ENCODE measurements around the gene SPRR2A. TPM values are rescaled to one million over a fixed set of nuclear protein-coding genes. Genes with fewer than 3 reads are reported as not detected.
"Not testable (repeated sequence)": the region's sequence is repeated elsewhere in the genome, so short reads cannot be mapped to it uniquely, and the experiment has no call there.

The SPRR2A gene
- total RNA-seq, 1 experiment from 2014 or later: 7.0 TPM

DNA sequence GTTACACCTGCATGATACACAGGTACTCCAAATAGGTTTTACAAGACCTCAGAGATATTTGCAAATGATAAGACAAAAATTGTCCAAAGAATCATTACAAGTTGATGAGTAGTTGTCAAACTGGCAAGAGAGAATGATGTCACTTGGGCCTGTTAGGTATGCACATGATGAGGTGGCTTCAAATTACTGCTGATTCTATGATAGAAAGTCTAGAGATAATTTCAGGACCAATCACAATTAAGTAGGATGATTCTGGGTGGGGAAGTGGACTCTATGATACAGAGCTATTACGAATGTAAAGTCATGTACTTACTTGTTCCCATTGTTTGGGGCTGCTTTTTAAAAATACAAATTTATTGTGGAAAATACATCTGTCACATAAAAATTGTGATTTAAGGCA, 31.5 kb downstream of the SPRR2A start:
- POLR2A ChIA-PET: interaction anchor here (1.0 to 1.1 kb wide), 2 partner anchors 12 to 96 kb away, joined by 3 read pairs; no protein-coding TSS in a partner anchor
- H3K36me3 Mint-ChIP-seq (ENCODE audit: insufficient read depth, unreplicated experiment): no peaks in the 10 kb centered on the region
- no peaks in the 10 kb centered on the region for H3K27me3 Mint-ChIP-seq (ENCODE audit: insufficient read depth, unreplicated experiment)
- H3K27ac Mint-ChIP-seq (ENCODE audit: low read depth, unreplicated experiment): no peak overlapping the region
- CTCF ChIA-PET: interaction anchor here (0.7 to 2.4 kb wide), 5 partner anchors 100 to 372 kb away, joined by 3 to 11 read pairs (median 4); no protein-coding TSS in a partner anchor
- H3K4me1 Mint-ChIP-seq (ENCODE audit: insufficient read depth, unreplicated experiment): no peaks in the 10 kb centered on the region
- intact Hi-C loops (cut with micrococcal nuclease): no loop called here
- DNase-seq (ENCODE audit: unreplicated experiment): no peak
- TF ChIP-seq, protein P1, sequence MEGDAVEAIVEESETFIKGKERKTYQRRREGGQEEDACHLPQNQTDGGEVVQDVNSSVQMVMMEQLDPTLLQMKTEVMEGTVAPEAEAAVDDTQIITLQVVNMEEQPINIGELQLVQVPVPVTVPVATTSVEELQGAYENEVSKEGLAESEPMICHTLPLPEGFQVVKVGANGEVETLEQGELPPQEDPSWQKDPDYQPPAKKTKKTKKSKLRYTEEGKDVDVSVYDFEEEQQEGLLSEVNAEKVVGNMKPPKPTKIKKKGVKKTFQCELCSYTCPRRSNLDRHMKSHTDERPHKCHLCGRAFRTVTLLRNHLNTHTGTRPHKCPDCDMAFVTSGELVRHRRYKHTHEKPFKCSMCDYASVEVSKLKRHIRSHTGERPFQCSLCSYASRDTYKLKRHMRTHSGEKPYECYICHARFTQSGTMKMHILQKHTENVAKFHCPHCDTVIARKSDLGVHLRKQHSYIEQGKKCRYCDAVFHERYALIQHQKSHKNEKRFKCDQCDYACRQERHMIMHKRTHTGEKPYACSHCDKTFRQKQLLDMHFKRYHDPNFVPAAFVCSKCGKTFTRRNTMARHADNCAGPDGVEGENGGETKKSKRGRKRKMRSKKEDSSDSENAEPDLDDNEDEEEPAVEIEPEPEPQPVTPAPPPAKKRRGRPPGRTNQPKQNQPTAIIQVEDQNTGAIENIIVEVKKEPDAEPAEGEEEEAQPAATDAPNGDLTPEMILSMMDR (IDR thresholded peaks at IDR 0.05; ENCODE audit: unreplicated experiment): no peak
- BruUV-seq (replicated peaks): no TSS peak
- H3K4me3 Mint-ChIP-seq (ENCODE audit: unreplicated experiment): no peak overlapping the region
- H3K9me3 Mint-ChIP-seq (ENCODE audit: unreplicated experiment): no peaks in the 10 kb centered on the region

- DNase-seq (ENCODE audit: unreplicated experiment): no peak
- intact Hi-C loops (cut with micrococcal nuclease): no loop called here
- TF ChIP-seq, protein P1 (IDR thresholded peaks at IDR 0.05; ENCODE audit: unreplicated experiment): no peak
- Mint-ChIP-seq H3K4me3 (ENCODE audit: unreplicated experiment) (no peak overlapping the region), H3K4me1 (ENCODE audit: insufficient read depth, unreplicated experiment) (no peaks in the 10 kb centered on the region), H3K27me3 (ENCODE audit: insufficient read depth, unreplicated experiment) (no peaks in the 10 kb centered on the region), H3K27ac (ENCODE audit: low read depth, unreplicated experiment) (no peak overlapping the region), H3K9me3 (ENCODE audit: unreplicated experiment) (no peaks in the 10 kb centered on the region), H3K36me3 (ENCODE audit: insufficient read depth, unreplicated experiment) (no peaks in the 10 kb centered on the region)
- no TSS peak for BruUV-seq (replicated peaks)
- CTCF ChIA-PET: interaction anchor here (1.2 to 1.4 kb wide), 2 partner anchors 8 to 168 kb away, joined by 3 read pairs; no protein-coding TSS in a partner anchor
- POLR2A ChIA-PET: no interaction called here
These were observed 32.9 kb downstream of the SPRR2A start for GRCh38 chr1:153024413-153024812.

GRCh38 chr1:153023109-153023508, 34.2 kb downstream of the SPRR2A start:
- intact Hi-C loops (cut with micrococcal nuclease): no loop called here
- DNase-seq (ENCODE audit: unreplicated experiment): no peak
- POLR2A ChIA-PET: no interaction called here
- H3K4me1 Mint-ChIP-seq (ENCODE audit: insufficient read depth, unreplicated experiment): no peaks in the 10 kb centered on the region
- CTCF ChIA-PET: interaction anchor here (1.2 kb wide), 1 partner anchor 9 kb away, joined by 3 read pairs; no protein-coding TSS in a partner anchor
- H3K9me3 Mint-ChIP-seq (ENCODE audit: unreplicated experiment): no peaks in the 10 kb centered on the region
- TF ChIP-seq, protein P1 (IDR thresholded peaks at IDR 0.05; ENCODE audit: unreplicated experiment): no peak
- H3K4me3 Mint-ChIP-seq (ENCODE audit: unreplicated experiment): no peak overlapping the region
- H3K27ac Mint-ChIP-seq (ENCODE audit: low read depth, unreplicated experiment): no peak overlapping the region
- H3K36me3 Mint-ChIP-seq (ENCODE audit: insufficient read depth, unreplicated experiment): no peaks in the 10 kb centered on the region
- BruUV-seq (replicated peaks): no TSS peak
- no peaks in the 10 kb centered on the region for H3K27me3 Mint-ChIP-seq (ENCODE audit: insufficient read depth, unreplicated experiment)

GRCh38 chr1:153022340-153022739, 35.0 kb downstream of the SPRR2A start:
- intact Hi-C loops (cut with micrococcal nuclease); DNase-seq (ENCODE audit: unreplicated experiment); H3K4me3 Mint-ChIP-seq (ENCODE audit: unreplicated experiment); H3K27ac Mint-ChIP-seq (ENCODE audit: low read depth, unreplicated experiment); H3K4me1 Mint-ChIP-seq (ENCODE audit: insufficient read depth, unreplicated experiment); H3K36me3 Mint-ChIP-seq (ENCODE audit: insufficient read depth, unreplicated experiment); BruUV-seq (replicated peaks); H3K27me3 Mint-ChIP-seq (ENCODE audit: insufficient read depth, unreplicated experiment); POLR2A ChIA-PET; H3K9me3 Mint-ChIP-seq (ENCODE audit: unreplicated experiment): not testable (repeated sequence)
- CTCF ChIA-PET: interaction anchor here (1.3 to 1.4 kb wide), 2 partner anchors 170 to 368 kb away, joined by 4 read pairs; no protein-coding TSS in a partner anchor

DNA sequence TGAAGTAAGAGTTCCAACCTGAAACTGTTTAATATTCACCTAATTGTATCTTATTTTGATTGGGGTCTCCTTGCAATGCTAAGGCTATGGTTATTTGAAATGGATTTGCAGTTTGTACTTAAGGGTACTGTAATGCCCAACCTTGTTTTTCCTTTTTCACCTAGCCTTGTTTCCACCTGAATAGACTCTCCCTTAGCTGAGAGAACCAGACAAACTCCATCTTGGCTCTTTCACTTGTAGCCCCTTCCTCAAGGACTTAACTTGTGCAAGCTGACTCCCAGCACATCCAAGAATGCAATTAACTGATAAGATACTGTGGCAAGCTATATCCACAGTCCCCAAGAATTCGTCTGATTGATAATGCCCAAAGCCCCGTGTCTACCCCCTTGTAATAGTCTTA, 35.5 kb downstream of the SPRR2A start:
- CTCF ChIA-PET: interaction anchor here (1.0 to 1.4 kb wide), 3 partner anchors 95 to 368 kb away, joined by 3 to 4 read pairs (median 4); no protein-coding TSS in a partner anchor
- H3K27me3 Mint-ChIP-seq (ENCODE audit: insufficient read depth, unreplicated experiment); POLR2A ChIA-PET; H3K27ac Mint-ChIP-seq (ENCODE audit: low read depth, unreplicated experiment); H3K9me3 Mint-ChIP-seq (ENCODE audit: unreplicated experiment); H3K36me3 Mint-ChIP-seq (ENCODE audit: insufficient read depth, unreplicated experiment); intact Hi-C loops (cut with micrococcal nuclease); BruUV-seq (replicated peaks); DNase-seq (ENCODE audit: unreplicated experiment); H3K4me1 Mint-ChIP-seq (ENCODE audit: insufficient read depth, unreplicated experiment); H3K4me3 Mint-ChIP-seq (ENCODE audit: unreplicated experiment): not testable (repeated sequence)

DNA sequence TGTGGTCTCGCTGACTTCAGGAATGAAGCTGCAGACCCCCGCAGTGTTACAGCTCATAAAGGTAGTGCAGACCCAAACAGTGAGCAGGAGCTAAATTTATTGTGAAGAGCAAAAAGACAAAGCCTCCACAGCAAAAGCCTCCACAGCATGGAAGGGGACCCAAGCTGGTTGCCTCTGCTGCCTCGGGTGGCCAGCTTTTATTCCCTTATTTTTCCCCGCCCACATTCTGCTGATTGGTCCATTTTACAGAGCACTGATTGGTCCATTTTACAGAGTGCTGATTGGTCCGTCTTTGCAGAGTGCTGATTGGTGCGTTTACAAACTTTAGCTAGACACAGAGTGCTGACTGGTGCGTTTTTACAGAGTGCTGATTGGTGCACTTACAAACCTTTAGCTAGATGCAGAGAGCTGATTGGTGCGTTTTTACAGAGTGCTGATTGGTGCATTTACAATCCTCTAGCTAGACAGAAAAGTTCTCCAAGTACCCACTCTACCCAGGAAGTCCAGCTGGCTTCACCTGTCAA, 46.0 kb downstream of the SPRR2A start:
- H3K27me3 Mint-ChIP-seq (ENCODE audit: insufficient read depth, unreplicated experiment); H3K36me3 Mint-ChIP-seq (ENCODE audit: insufficient read depth, unreplicated experiment); BruUV-seq (replicated peaks); H3K4me1 Mint-ChIP-seq (ENCODE audit: insufficient read depth, unreplicated experiment); H3K27ac Mint-ChIP-seq (ENCODE audit: low read depth, unreplicated experiment); H3K9me3 Mint-ChIP-seq (ENCODE audit: unreplicated experiment); DNase-seq (ENCODE audit: unreplicated experiment); H3K4me3 Mint-ChIP-seq (ENCODE audit: unreplicated experiment); intact Hi-C loops (cut with micrococcal nuclease): not testable (repeated sequence)
- CTCF ChIA-PET: interaction anchor here (1.2 kb wide), 1 partner anchor 33 kb away, joined by 4 read pairs; no protein-coding TSS in a partner anchor
- POLR2A ChIA-PET: interaction anchor here (0.7 kb wide), 1 partner anchor 24 kb away, joined by 3 read pairs; no protein-coding TSS in a partner anchor

Measured in MCF 10A (cell line).